ENCODE data around the gene CD2.
A peak's percentile ranks its signal among the peaks of the same experiment; 100 is the strongest.

CD2 gene

DNA sequence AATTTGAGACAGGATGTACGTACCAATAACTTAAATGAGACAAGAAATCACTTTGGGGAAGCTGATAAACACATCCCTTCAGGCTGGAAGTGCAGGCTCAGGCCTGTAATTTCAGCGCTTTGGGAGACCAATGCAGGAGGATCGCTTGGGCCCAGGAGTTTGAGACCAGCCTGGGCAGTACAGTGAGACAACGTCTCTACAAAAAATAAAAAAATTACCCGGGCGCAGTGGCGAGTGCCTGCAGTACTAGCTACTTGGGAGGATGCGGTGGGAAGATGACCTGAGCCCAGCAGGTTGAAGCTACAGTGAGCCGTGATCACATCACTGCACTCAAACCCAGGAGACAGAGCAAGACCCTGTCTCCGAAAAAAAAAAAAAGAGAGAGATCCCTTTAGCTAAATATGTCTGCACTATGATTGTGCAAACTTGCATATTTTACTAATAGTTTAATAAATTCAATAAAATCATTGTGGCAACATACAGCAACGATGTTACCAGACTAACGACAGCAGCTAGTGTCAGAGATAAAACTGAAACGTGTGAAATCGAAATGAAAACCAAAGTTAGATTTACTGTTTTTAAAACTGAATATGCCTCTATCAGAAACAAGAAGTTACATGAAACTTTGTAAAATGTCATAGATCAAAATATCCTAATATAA is 54.7 kb downstream of the CD2 start:
- TF ChIP-seq, protein P1, sequence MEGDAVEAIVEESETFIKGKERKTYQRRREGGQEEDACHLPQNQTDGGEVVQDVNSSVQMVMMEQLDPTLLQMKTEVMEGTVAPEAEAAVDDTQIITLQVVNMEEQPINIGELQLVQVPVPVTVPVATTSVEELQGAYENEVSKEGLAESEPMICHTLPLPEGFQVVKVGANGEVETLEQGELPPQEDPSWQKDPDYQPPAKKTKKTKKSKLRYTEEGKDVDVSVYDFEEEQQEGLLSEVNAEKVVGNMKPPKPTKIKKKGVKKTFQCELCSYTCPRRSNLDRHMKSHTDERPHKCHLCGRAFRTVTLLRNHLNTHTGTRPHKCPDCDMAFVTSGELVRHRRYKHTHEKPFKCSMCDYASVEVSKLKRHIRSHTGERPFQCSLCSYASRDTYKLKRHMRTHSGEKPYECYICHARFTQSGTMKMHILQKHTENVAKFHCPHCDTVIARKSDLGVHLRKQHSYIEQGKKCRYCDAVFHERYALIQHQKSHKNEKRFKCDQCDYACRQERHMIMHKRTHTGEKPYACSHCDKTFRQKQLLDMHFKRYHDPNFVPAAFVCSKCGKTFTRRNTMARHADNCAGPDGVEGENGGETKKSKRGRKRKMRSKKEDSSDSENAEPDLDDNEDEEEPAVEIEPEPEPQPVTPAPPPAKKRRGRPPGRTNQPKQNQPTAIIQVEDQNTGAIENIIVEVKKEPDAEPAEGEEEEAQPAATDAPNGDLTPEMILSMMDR (IDR thresholded peaks at IDR 0.05; ENCODE audit: low read depth, low read length): no peak
- in situ Hi-C loops (cut with HindIII; ENCODE audit: low sequenced_read_pairs): no loop called here
- DNase-seq (ENCODE audit: low read depth, low spot score): no peak
- H3K4me3 ChIP-seq (ENCODE audit: low read depth, low read length): no peak overlapping the region

DNA sequence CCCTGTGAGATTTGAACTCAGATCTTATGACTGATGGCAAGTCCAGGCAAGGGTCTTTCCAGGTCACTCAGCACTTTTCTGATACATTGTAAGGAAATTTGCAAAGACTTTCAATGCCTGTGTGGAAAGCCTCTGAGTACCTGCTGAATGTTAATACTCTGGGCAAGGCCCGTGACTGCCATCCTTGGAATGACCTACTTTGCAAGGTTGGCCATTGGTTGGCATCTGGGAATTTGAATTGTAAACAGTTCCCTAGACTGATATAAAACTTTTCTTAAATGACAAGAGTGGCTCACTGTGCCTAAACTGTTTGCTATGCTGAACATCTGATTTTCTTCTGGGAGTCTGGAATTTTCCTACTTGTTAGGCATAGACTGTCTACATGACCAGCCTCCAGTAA is 57.1 kb downstream of the CD2 start:
- TF ChIP-seq, protein P1 (IDR thresholded peaks at IDR 0.05; ENCODE audit: low read depth, low read length): no peak
- no peak for DNase-seq (ENCODE audit: low read depth, low spot score)
- no peak overlapping the region for H3K4me3 ChIP-seq (ENCODE audit: low read depth, low read length)
- in situ Hi-C loops (cut with HindIII; ENCODE audit: low sequenced_read_pairs): no loop called here

DNA sequence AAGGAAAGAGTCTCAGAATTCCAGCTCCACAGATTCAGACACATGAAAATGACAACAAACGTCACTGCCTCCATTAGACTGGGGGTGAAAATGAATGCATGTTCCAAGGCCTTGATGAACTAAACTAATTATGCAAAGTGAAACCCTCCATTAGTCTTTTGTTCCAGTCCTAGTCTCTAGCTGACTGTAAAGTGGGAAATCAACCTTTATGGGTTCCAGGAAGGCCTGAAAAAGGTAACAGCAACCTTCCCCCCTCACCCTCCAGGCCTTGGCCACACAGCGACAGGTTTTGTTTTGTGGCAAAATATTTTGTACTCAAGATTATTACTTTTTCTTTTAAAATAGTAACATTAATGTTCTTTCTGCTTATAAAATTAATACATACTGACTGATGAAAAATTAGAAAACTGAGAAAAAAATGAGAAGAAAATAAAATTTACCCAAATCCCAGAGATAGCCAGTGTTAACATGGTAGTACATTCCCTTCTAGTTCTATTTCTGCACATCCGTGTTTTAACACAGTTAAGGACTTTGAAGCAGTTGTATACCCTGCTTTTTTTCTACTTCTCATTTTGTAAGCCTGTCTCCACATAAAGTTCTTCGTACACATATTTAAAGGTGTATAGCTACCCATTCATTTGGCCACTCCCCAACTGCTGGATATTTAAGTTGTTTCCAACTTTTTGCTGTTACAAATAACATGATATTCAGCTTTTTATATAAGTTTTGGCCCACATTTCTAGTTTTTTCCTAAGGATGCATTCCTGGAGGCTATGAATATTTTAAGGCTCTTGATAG is 60.9 kb downstream of the CD2 start:
- no peak for DNase-seq (ENCODE audit: low read depth, low spot score)
- TF ChIP-seq, protein P1 (IDR thresholded peaks at IDR 0.05; ENCODE audit: low read depth, low read length): no peak
- in situ Hi-C loops (cut with HindIII; ENCODE audit: low sequenced_read_pairs): no loop called here
- no peak overlapping the region for H3K4me3 ChIP-seq (ENCODE audit: low read depth, low read length)

DNA sequence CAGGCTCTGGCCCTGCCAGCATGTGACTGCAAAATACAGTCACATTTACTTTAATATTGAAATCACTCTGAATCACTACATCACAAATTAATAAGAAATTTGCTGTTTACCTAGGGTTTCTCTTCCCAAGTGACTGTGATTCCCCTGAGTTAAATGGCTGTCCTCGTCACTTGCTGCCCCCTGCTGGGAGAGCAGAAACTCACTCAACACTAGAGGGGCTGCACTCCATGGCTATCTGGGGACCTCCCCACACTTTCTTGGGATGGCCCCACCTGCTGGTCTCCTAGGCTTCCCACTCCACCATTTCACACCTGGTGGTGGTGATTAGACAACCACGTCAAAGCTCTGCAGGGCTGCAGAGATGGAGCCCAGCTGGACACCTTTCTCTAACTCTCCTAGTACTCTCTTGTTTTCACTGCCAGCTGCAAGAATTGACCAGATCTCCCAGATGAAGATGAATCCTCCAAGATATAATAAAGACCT is 63.4 kb downstream of the CD2 start:
- no peak for DNase-seq (ENCODE audit: low read depth, low spot score)
- in situ Hi-C loops (cut with HindIII; ENCODE audit: low sequenced_read_pairs): no loop called here
- H3K4me3 ChIP-seq (ENCODE audit: low read depth, low read length): no peak overlapping the region
- TF ChIP-seq, protein P1 (IDR thresholded peaks at IDR 0.05; ENCODE audit: low read depth, low read length): peak; percentile 45
